HG03558 (cell line): ENCODE data around the gene RAB26.
"Not testable (repeated sequence)": the region's sequence is repeated elsewhere in the genome, so short reads cannot be mapped to it uniquely, and the experiment has no call there.

Source experiments
- ATAC-seq: cut with Tn5 transposase; IDR thresholded peaks from one replicate; pipeline ENCODE4 v1.9.1; 2021; ENCODE audit warnings: moderate number of reproducible peaks; ENCODE audit not compliant: unreplicated experiment; ENCODE audit errors: extremely low read depth

Gene RAB26

GRCh38 chr16:2147981-2148671 lies at the start of gene RAB26:
Gene RAB26 (plus strand): TSS chr16:2148625. CDS start chr16:2148784, 159 bp downstream.
- ATAC-seq, result no peak

- not testable (repeated sequence) for ATAC-seq
Observed at GRCh38 chr16:2101581-2101980, 46.8 kb upstream of the RAB26 start.

- no peak for ATAC-seq
Observed at GRCh38 chr16:2102471-2102870, 46.0 kb upstream of the RAB26 start.

GRCh38 chr16:2104464-2104863 lies 44.0 kb upstream of the RAB26 start:
- not testable (repeated sequence) for ATAC-seq

GRCh38 chr16:2105291-2105690 lies 43.1 kb upstream of the RAB26 start:
- ATAC-seq, result not testable (repeated sequence)

- ATAC-seq, result not testable (repeated sequence)
Observed at GRCh38 chr16:2105769-2106168, 42.7 kb upstream of the RAB26 start.

GRCh38 chr16:2106211-2106610 lies 42.2 kb upstream of the RAB26 start:
- ATAC-seq, result not testable (repeated sequence)

- not testable (repeated sequence) for ATAC-seq
Observed at GRCh38 chr16:2107121-2107790, 41.2 kb upstream of the RAB26 start.

- not testable (repeated sequence) for ATAC-seq
Observed at GRCh38 chr16:2107791-2108125, 40.7 kb upstream of the RAB26 start.

- ATAC-seq, result not testable (repeated sequence)
Observed at GRCh38 chr16:2108446-2109270, 39.8 kb upstream of the RAB26 start.

GRCh38 chr16:2109271-2109580 lies 39.2 kb upstream of the RAB26 start:
- ATAC-seq, result not testable (repeated sequence)

GRCh38 chr16:2109872-2110271 lies 38.6 kb upstream of the RAB26 start:
- not testable (repeated sequence) for ATAC-seq

GRCh38 chr16:2110332-2111008 lies 38.0 kb upstream of the RAB26 start:
- ATAC-seq, result not testable (repeated sequence)

- ATAC-seq, result not testable (repeated sequence)
Observed at GRCh38 chr16:2111009-2111353, 37.4 kb upstream of the RAB26 start.

GRCh38 chr16:2111412-2112335 lies 36.8 kb upstream of the RAB26 start:
- ATAC-seq, result not testable (repeated sequence)

GRCh38 chr16:2112539-2113106 lies 35.8 kb upstream of the RAB26 start:
- not testable (repeated sequence) for ATAC-seq

- ATAC-seq, result not testable (repeated sequence)
Observed at GRCh38 chr16:2114225-2114624, 34.2 kb upstream of the RAB26 start.

GRCh38 chr16:2114885-2115590 lies 33.4 kb upstream of the RAB26 start:
- ATAC-seq, result not testable (repeated sequence)

GRCh38 chr16:2115591-2115973 lies 32.8 kb upstream of the RAB26 start:
- ATAC-seq, result no peak
